Cardiac muscle cell (in vitro differentiated cells and primary cell): ENCODE data around the gene ISLR2. TPM values are rescaled to one million over a fixed set of nuclear protein-coding genes. Genes with fewer than 3 reads are reported as not detected.
"Not testable (repeated sequence)": the region's sequence is repeated elsewhere in the genome, so short reads cannot be mapped to it uniquely, and the experiment has no call there.

Experiments
- DNase-seq, 2 donors: peaks; one replicate each; pipeline versions ENCODE4 v3.0.0 to v3.0.0-alpha.2; 2010 to 2017; ENCODE audit warnings: low read depth in 1 of 2, low spot score in 1 of 2
- H3K27ac ChIP-seq: fragments of 200-600 bp; sonication (generic); 2 replicates; pipeline ENCODE4 v1.5.1; 2016
- H3K27me3 ChIP-seq: fragments of 200-600 bp; sonication (generic); 2 replicates; pipeline ENCODE4 v1.6.0; 2016; ENCODE audit warnings: control low read depth
- H3K36me3 ChIP-seq: fragments of 200-600 bp; sonication (generic); 2 replicates; pipeline ENCODE4 v1.5.1; 2016; ENCODE audit warnings: control low read depth
- H3K4me1 ChIP-seq: fragments of 200-600 bp; sonication (generic); 2 replicates; pipeline ENCODE4 v1.8.1; 2017; ENCODE audit warnings: low read depth, mild to moderate bottlenecking, mixed run types
- H3K4me3 ChIP-seq: fragments of 200-600 bp; sonication (generic); 2 replicates; pipeline ENCODE4 v1.5.1; 2016; ENCODE audit warnings: mild to moderate bottlenecking
- H3K9me3 ChIP-seq: fragments of 200-600 bp; sonication (generic); 2 replicates; pipeline ENCODE4 v1.5.1; 2017; ENCODE audit warnings: low read depth, mild to moderate bottlenecking, control low read depth
- CTCF ChIP-seq: IDR thresholded peaks from 2 replicates; pipeline ENCODE4 v1.5.1; 2012; ENCODE audit warnings: low read depth, mild to moderate bottlenecking, low read length
- polyA plus RNA-seq: library from polyadenylated mRNA; unstranded; fragments of >200 nt; fragmentation: Nextera tagmentation; extraction: Ambion mirVana; gene quantifications from 2 replicates; pipeline ENCODE4 v1.2.1, GENCODE V29; 2016
- total RNA-seq: library from RNA; depleted of rRNA; stranded (reverse); fragments of >200 nt; gene quantifications from 2 replicates; pipeline ENCODE4 v1.2.3, GENCODE V29; 2016

ISLR2 gene
- total and polyA plus RNA-seq, 2 experiments from 2014 or later = not detected

GRCh38 chr15:74156678-74157411, 26.5 kb downstream of the ISLR2 start:
- Histone ChIP-seq H3K9me3 (no peaks in the 10 kb centered on the region), H3K27me3 (no peaks in the 10 kb centered on the region), H3K4me3 (no peak overlapping the region), H3K4me1 (peaks cover 45% of the 10 kb centered on the region), H3K36me3 (no peaks in the 10 kb centered on the region), H3K27ac (peak overlapping the region; percentile 86)
- peak; percentile 47 to 70 for DNase-seq
- TF ChIP-seq CTCF = no peak

- no peaks in the 10 kb centered on the region for H3K36me3 ChIP-seq
- TF ChIP-seq CTCF = no peak
- H3K27me3 ChIP-seq = no peaks in the 10 kb centered on the region
- peak overlapping the region; percentile 86 for H3K27ac ChIP-seq
- H3K9me3 ChIP-seq = no peaks in the 10 kb centered on the region
- no peak for DNase-seq
- peaks cover 49% of the 10 kb centered on the region for H3K4me1 ChIP-seq
- H3K4me3 ChIP-seq = no peak overlapping the region
Measured at GRCh38 chr15:74157868-74158827, 27.8 kb downstream of the ISLR2 start.

GRCh38 chr15:74158855-74159650, 28.7 kb downstream of the ISLR2 start:
- no peak for TF ChIP-seq CTCF
- Histone ChIP-seq H3K36me3 (no peaks in the 10 kb centered on the region), H3K27me3 (no peaks in the 10 kb centered on the region), H3K4me1 (peaks cover 49% of the 10 kb centered on the region), H3K4me3 (no peak overlapping the region), H3K9me3 (no peaks in the 10 kb centered on the region), H3K27ac (peak overlapping the region; percentile 86)
- DNase-seq = no peak

GRCh38 chr15:74159773-74160172, 29.4 kb downstream of the ISLR2 start:
- Histone ChIP-seq H3K27me3 (no peaks in the 10 kb centered on the region), H3K4me3 (no peak overlapping the region), H3K36me3 (no peaks in the 10 kb centered on the region), H3K9me3 (no peaks in the 10 kb centered on the region), H3K4me1 (peaks cover 49% of the 10 kb centered on the region), H3K27ac (peak overlapping the region; percentile 13)
- DNase-seq = no peak
- no peak for TF ChIP-seq CTCF

GRCh38 chr15:74160390-74160789, 30.0 kb downstream of the ISLR2 start:
- not testable (repeated sequence) for H3K27ac ChIP-seq, H3K4me3 ChIP-seq, H3K27me3 ChIP-seq, DNase-seq, H3K36me3 ChIP-seq, H3K9me3 ChIP-seq
- peaks cover 45% of the 10 kb centered on the region for H3K4me1 ChIP-seq

GRCh38 chr15:74162195-74162536, 31.8 kb downstream of the ISLR2 start:
- H3K27me3 ChIP-seq, DNase-seq, H3K27ac ChIP-seq, H3K36me3 ChIP-seq, H3K9me3 ChIP-seq, H3K4me3 ChIP-seq: not testable (repeated sequence)
- H3K4me1 ChIP-seq = peaks cover 28% of the 10 kb centered on the region
